ENCODE data around the gene GLTPD2.

The GLTPD2 gene

GRCh38 chr17:4740584-4740983 lies 48.2 kb upstream of the GLTPD2 start:
- H3K4me3 ChIP-seq (ENCODE audit: insufficient read depth, low read length, poor library complexity, severe bottlenecking), result no peak overlapping the region
- no peak overlapping the region for H3K4me2 ChIP-seq (ENCODE audit: low read depth, low read length, poor library complexity, severe bottlenecking)
- no peak for TF ChIP-seq EZH2phosphoT487 (conservative IDR thresholded peaks at IDR 0.05; ENCODE audit: low read length)
- H3K27ac ChIP-seq (ENCODE audit: low read depth, low read length), result no peak overlapping the region
- H4K20me1 ChIP-seq (ENCODE audit: low read depth, low read length), result no peaks in the 10 kb centered on the region
- H3F3A ChIP-seq (ENCODE audit: insufficient read depth), result no peaks in the 10 kb centered on the region
- H3K9ac ChIP-seq (ENCODE audit: low read length), result no peak overlapping the region
- H3K36me3 ChIP-seq (ENCODE audit: low read length), result no peaks in the 10 kb centered on the region
- H2AFZ ChIP-seq (ENCODE audit: low read depth, low read length, severe bottlenecking), result no peak overlapping the region
- H3K9me2 ChIP-seq (replicated peaks; ENCODE audit: insufficient read depth, low read length), result no peaks in the 10 kb centered on the region
- H3K9me3 ChIP-seq (ENCODE audit: insufficient read depth, low read length), result no peaks in the 10 kb centered on the region
- H3K79me2 ChIP-seq (ENCODE audit: insufficient read depth, low read length), result no peaks in the 10 kb centered on the region
- H3K27me3 ChIP-seq (ENCODE audit: low read length), result no peaks in the 10 kb centered on the region

- no peaks in the 10 kb centered on the region for H3K27me3 ChIP-seq (ENCODE audit: low read length)
- no peaks in the 10 kb centered on the region for H3K79me2 ChIP-seq (ENCODE audit: insufficient read depth, low read length)
- H3K36me3 ChIP-seq (ENCODE audit: low read length), result no peaks in the 10 kb centered on the region
- H4K20me1 ChIP-seq (ENCODE audit: low read depth, low read length), result no peaks in the 10 kb centered on the region
- no peak overlapping the region for H2AFZ ChIP-seq (ENCODE audit: low read depth, low read length, severe bottlenecking)
- no peaks in the 10 kb centered on the region for H3K9me2 ChIP-seq (replicated peaks; ENCODE audit: insufficient read depth, low read length)
- H3K9ac ChIP-seq (ENCODE audit: low read length), result no peak overlapping the region
- no peak overlapping the region for H3K4me3 ChIP-seq (ENCODE audit: insufficient read depth, low read length, poor library complexity, severe bottlenecking)
- TF ChIP-seq CTCF (IDR thresholded peaks at IDR 0.05; ENCODE audit: insufficient read depth, low read length, poor library complexity, severe bottlenecking) (no peak), EZH2phosphoT487 (conservative IDR thresholded peaks at IDR 0.05; ENCODE audit: low read length) (no peak)
- no peaks in the 10 kb centered on the region for H3F3A ChIP-seq (ENCODE audit: insufficient read depth)
- H3K27ac ChIP-seq (ENCODE audit: low read depth, low read length), result no peak overlapping the region
- H3K9me3 ChIP-seq (ENCODE audit: insufficient read depth, low read length), result no peaks in the 10 kb centered on the region
- no peak overlapping the region for H3K4me2 ChIP-seq (ENCODE audit: low read depth, low read length, poor library complexity, severe bottlenecking)
These were observed 47.2 kb upstream of the GLTPD2 start for GRCh38 chr17:4741544-4741943.

- Histone ChIP-seq H3K9me3 (ENCODE audit: insufficient read depth, low read length) (no peaks in the 10 kb centered on the region), H3K36me3 (ENCODE audit: low read length) (no peaks in the 10 kb centered on the region), H3F3A (ENCODE audit: insufficient read depth) (no peaks in the 10 kb centered on the region), H3K4me2 (ENCODE audit: low read depth, low read length, poor library complexity, severe bottlenecking) (no peak overlapping the region), H3K27me3 (ENCODE audit: low read length) (no peaks in the 10 kb centered on the region), H3K27ac (ENCODE audit: low read depth, low read length) (no peak overlapping the region), H3K9me2 (replicated peaks; ENCODE audit: insufficient read depth, low read length) (no peaks in the 10 kb centered on the region), H3K79me2 (ENCODE audit: insufficient read depth, low read length) (no peaks in the 10 kb centered on the region), H2AFZ (ENCODE audit: low read depth, low read length, severe bottlenecking) (no peak overlapping the region), H4K20me1 (ENCODE audit: low read depth, low read length) (no peaks in the 10 kb centered on the region), H3K9ac (ENCODE audit: low read length) (no peak overlapping the region), H3K4me3 (ENCODE audit: insufficient read depth, low read length, poor library complexity, severe bottlenecking) (no peak overlapping the region)
- TF ChIP-seq CTCF (IDR thresholded peaks at IDR 0.05; ENCODE audit: insufficient read depth, low read length, poor library complexity, severe bottlenecking) (no peak), EZH2phosphoT487 (conservative IDR thresholded peaks at IDR 0.05; ENCODE audit: low read length) (no peak)
These were observed 46.6 kb upstream of the GLTPD2 start for GRCh38 chr17:4742133-4742532.

- H3K36me3 ChIP-seq (ENCODE audit: low read length), result no peaks in the 10 kb centered on the region
- no peaks in the 10 kb centered on the region for H4K20me1 ChIP-seq (ENCODE audit: low read depth, low read length)
- no peak overlapping the region for H3K9ac ChIP-seq (ENCODE audit: low read length)
- TF ChIP-seq EZH2phosphoT487 (conservative IDR thresholded peaks at IDR 0.05; ENCODE audit: low read length), result no peak
- TF ChIP-seq CTCF (IDR thresholded peaks at IDR 0.05; ENCODE audit: insufficient read depth, low read length, poor library complexity, severe bottlenecking), result no peak
- no peaks in the 10 kb centered on the region for H3K27me3 ChIP-seq (ENCODE audit: low read length)
- no peaks in the 10 kb centered on the region for H3F3A ChIP-seq (ENCODE audit: insufficient read depth)
- H3K9me3 ChIP-seq (ENCODE audit: insufficient read depth, low read length), result no peaks in the 10 kb centered on the region
- H3K9me2 ChIP-seq (replicated peaks; ENCODE audit: insufficient read depth, low read length), result no peaks in the 10 kb centered on the region
- H3K4me3 ChIP-seq (ENCODE audit: insufficient read depth, low read length, poor library complexity, severe bottlenecking), result no peak overlapping the region
- no peaks in the 10 kb centered on the region for H3K79me2 ChIP-seq (ENCODE audit: insufficient read depth, low read length)
- no peak overlapping the region for H3K27ac ChIP-seq (ENCODE audit: low read depth, low read length)
- no peak overlapping the region for H2AFZ ChIP-seq (ENCODE audit: low read depth, low read length, severe bottlenecking)
- no peak overlapping the region for H3K4me2 ChIP-seq (ENCODE audit: low read depth, low read length, poor library complexity, severe bottlenecking)
These were observed 46.1 kb upstream of the GLTPD2 start for GRCh38 chr17:4742629-4743028.
